Retinal pigment epithelial cell (primary cell): ENCODE measurements around the gene NSL1.

ENCODE experiments used
- DNase-seq: peaks from one replicate; pipeline ENCODE4 v3.0.0-alpha.2; 2010; ENCODE audit warnings: low read depth
- H3K4me3 ChIP-seq: 2 replicates; pipeline ENCODE4 v1.5.1; 2011; ENCODE audit warnings: mild to moderate bottlenecking, low read length, control low read depth, moderate library complexity
- TF ChIP-seq, protein P1 (sequence below): conservative IDR thresholded peaks from 2 replicates; pipeline ENCODE4 v1.5.1; 2011; ENCODE audit warnings: low read depth, low read length, control low read depth, inconsistent platforms

The NSL1 gene

DNA sequence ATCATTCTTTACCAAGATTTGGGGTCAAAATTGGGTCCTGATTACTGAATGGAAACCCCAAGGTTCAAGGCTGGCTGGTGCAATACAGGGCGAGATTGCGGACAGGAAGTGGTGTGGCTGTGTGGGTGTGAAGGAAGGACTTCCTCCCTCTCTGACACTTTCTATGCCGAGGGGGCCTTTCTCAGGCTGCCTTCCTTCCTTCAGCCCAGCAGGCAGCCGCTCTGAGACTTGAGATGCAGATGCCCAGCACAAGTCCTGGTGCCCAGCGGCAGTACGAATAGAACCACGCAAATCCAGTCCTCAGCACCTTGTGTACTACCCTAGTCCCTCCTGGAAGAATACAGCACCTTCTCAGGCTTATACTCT, 108.2 kb downstream of the NSL1 start:
- TF ChIP-seq, protein P1, sequence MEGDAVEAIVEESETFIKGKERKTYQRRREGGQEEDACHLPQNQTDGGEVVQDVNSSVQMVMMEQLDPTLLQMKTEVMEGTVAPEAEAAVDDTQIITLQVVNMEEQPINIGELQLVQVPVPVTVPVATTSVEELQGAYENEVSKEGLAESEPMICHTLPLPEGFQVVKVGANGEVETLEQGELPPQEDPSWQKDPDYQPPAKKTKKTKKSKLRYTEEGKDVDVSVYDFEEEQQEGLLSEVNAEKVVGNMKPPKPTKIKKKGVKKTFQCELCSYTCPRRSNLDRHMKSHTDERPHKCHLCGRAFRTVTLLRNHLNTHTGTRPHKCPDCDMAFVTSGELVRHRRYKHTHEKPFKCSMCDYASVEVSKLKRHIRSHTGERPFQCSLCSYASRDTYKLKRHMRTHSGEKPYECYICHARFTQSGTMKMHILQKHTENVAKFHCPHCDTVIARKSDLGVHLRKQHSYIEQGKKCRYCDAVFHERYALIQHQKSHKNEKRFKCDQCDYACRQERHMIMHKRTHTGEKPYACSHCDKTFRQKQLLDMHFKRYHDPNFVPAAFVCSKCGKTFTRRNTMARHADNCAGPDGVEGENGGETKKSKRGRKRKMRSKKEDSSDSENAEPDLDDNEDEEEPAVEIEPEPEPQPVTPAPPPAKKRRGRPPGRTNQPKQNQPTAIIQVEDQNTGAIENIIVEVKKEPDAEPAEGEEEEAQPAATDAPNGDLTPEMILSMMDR = no peak
- no peak overlapping the region for H3K4me3 ChIP-seq
- DNase-seq = no peak

DNA sequence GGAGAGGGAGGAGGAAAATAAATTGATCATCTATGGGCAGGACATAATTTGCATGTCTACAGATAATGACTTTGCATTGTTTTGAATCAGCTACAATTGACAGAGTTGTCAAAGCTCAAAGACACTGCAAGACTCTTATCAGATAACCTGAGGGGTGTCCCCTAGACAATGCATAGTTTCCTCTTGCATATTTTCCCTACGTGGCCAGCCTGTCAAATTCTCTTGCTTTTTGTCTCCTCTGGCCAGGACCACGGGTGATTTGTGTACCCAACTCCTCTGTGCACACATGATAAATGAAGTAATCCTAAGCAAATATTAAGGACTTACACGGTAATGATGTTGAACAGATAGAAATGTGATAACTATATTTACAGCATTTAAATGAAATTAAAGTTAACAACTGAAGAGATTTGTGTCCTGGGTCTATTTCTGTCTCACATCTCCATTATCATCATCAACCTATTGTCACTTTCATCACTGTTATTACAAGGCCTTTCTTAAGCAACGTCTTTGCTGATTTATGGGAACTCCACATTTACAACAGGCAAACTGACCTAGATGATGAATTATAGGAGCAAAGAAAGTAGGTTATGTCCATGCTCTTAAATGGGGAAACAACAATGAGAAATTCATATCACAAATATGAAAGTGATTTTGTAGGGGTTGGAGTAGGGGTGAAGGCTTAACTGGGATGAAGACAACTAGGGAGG, 110.7 kb downstream of the NSL1 start:
- TF ChIP-seq, protein P1 = no peak
- DNase-seq = no peak
- no peak overlapping the region for H3K4me3 ChIP-seq

DNA sequence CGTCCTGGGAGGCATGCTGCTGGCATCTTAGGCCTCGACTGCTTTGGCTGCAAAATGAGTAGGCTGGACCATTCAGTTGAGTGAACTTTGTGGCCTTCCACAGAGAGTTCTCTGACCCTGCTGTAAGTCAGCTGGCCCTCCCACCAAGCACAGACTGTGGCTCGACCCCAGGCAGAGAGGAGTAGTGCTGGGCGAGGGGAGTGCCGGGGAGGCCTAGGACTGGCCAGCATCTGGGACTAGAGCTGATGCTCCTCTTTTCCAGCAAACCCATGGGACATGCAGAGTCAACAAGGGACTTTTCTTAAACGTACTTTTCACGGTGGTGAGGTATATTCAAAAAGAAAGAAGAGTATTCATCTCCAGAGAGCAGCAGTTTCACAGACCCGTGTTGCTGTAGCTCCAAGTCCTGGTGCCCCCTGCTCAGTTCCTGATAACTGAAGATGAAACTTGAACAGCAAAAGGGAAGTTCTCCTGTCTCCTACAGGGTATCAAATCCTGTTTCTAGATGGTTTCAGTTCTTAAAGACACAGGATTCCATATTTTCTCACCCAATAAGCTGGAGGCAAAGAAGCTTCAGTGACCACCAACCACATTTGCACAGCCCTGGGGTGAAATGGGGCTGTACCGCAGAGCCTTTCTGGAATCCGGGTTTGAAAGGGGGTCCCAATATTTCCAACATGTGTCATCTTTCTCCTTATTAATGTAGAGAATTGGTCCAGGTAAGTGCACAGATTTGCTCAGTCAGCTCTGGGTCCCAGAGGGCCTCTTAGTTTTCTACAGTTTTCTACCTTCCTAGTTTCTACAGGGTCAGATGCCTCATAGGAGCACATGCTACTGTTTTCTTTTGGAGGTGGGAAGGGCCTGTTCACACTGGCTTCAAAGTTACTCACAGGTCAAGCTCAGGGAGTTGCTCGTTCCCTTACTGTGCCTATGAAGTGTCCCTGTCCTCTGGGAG, 112.8 kb downstream of the NSL1 start:
- TF ChIP-seq, protein P1 = no peak
- no peak for DNase-seq
- no peak overlapping the region for H3K4me3 ChIP-seq

DNA sequence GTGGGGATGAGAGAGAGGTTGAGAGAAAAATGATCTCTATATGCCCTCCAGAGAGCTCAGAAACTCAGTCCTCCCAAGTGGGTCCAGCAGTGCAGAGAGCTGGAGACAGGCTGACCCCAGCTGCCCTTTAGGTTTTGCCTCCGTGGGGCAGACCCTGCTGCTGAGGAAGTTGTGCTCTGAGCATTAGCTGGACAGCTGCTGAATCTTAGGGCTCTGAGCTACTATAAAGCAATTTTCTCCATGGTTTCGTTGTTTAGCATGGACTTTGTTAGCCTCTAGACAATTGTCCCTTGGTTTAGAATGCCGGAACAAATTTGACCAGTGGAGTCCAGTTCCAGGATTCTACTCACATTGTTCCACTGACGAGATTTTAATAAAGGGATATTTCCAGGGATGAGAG, 114.0 kb downstream of the NSL1 start:
- H3K4me3 ChIP-seq = no peak overlapping the region
- TF ChIP-seq, protein P1 = no peak
- DNase-seq = no peak

DNA sequence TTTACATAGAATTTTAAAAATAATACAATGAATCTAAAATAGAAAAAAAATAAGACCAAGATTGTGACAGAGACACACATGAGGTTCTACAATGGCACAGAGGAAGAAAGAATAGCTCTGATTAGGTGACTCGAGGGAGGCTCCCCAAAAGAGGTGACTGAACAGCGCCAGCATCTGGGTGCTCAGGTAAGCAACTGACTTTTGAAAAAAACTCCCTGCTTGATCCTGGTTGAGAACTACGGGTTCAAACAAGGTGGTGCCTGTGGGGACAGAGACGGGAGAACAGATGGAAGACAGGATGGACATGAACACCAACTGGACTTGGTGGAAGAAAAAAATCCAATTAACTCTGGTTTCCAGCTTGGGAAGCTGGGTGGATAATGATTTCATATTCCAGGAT, 114.4 kb downstream of the NSL1 start:
- TF ChIP-seq, protein P1 = no peak
- H3K4me3 ChIP-seq = no peak overlapping the region

More for the DNA sequence above, 114.4 kb downstream of the NSL1 start:
- DNase-seq = no peak
